A549 (cell line): ENCODE results near the gene TPSAB1. TPM values are rescaled to one million over a fixed set of nuclear protein-coding genes. Genes with fewer than 3 reads are reported as not detected.

ENCODE experiments used
- ATAC-seq, 2 experiments: fragments of 200-7000 bp in 1 of 2; fragments of >200 bp in 1 of 2; cut with Nextera tagmentation in 1 of 2; cut with Tn5 transposase in 1 of 2; 3 replicates each; pipeline versions ENCODE4 v1.8.0 to v1.9.1; 2018 to 2020; ENCODE audit warnings: mild to moderate bottlenecking in 1 of 2, moderate library complexity in 1 of 2
- CTCF ChIA-PET: fragments of 300-600 bp; sonication (Branson Sonifier 250); formaldehyde crosslinking; extraction: SDS; loops from one replicate; lab custom pipeline; 2021; ENCODE audit warnings: antibody characterized with exemption, inconsistent platforms; lab: Yijun Ruan, JAX
- POLR2A ChIA-PET: fragments of 350-600 bp; formaldehyde crosslinking; extraction: SDS; loops from one replicate; lab custom pipeline; 2021; ENCODE audit warnings: antibody characterized with exemption, inconsistent platforms; lab: Yijun Ruan, JAX
- DNase-seq, 2 experiments: peaks; one replicate each; pipeline versions ENCODE4 v3.0.0 to v3.0.0-alpha.2; 2011 to 2016; ENCODE audit warnings: low read depth in 1 of 2, low spot score in 1 of 2
- FAIRE-seq: peaks from 2 replicates; lab custom pipeline; 2011; peaks lifted over from hg19 to GRCh38; lab: Jason Lieb, UNC
- H3K27ac ChIP-seq, 2 experiments: fragments of >200 bp; sonication (Bioruptor Twin); formaldehyde crosslinking; 3 replicates each; pipeline ENCODE4 v1.5.1; 2016 to 2017
- H3K4me1 ChIP-seq: fragments of >200 bp; sonication (Bioruptor Twin); formaldehyde crosslinking; 3 replicates; pipeline ENCODE4 v1.6.1; 2016
- H3K4me2 ChIP-seq: fragments of >200 bp; sonication (Bioruptor Twin); formaldehyde crosslinking; 3 replicates; pipeline ENCODE4 v1.6.1; 2016
- H3K4me3 ChIP-seq: fragments of >200 bp; sonication (Bioruptor Twin); formaldehyde crosslinking; 3 replicates; pipeline ENCODE4 v1.5.1; 2016
- H3K9me3 ChIP-seq: fragments of >200 bp; sonication (Bioruptor Twin); formaldehyde crosslinking; 3 replicates; pipeline ENCODE4 v1.6.1; 2016
- BHLHE40 ChIP-seq: IDR thresholded peaks from 2 replicates; pipeline ENCODE4 v1.6.1; 2012; ENCODE audit warnings: low read depth, low read length, inconsistent platforms
- CEBPB ChIP-seq, 2 experiments: fragments of >200 bp in 1 of 2; sonication (Bioruptor Twin) in 1 of 2; formaldehyde crosslinking in 1 of 2; IDR thresholded peaks; 2 replicates each; pipeline ENCODE4 v1.6.1; 2012 to 2016
- CHD4 ChIP-seq: fragments of 200-600 bp; sonication (generic); IDR thresholded peaks from 2 replicates; pipeline ENCODE4 v1.6.1; 2016; ENCODE audit warnings: antibody characterized with exemption, mild to moderate bottlenecking, borderline replicate concordance
- EHMT2 ChIP-seq: fragments of 200-600 bp; sonication (generic); IDR thresholded peaks from 2 replicates; pipeline ENCODE4 v1.6.1; 2016; ENCODE audit warnings: antibody characterized with exemption, low read depth, mild to moderate bottlenecking, moderate library complexity
- FOSL2 ChIP-seq, 2 experiments: fragments of 450-650 bp in 1 of 2; fragments of >200 bp in 1 of 2; sonication (Bioruptor Twin) in 1 of 2; formaldehyde crosslinking; IDR thresholded peaks; 2 replicates each; pipeline versions ENCODE4 v1.5.0 to v1.6.1; 2016 to 2020; ENCODE audit warnings: mild to moderate bottlenecking in 1 of 2, moderate library complexity in 1 of 2
- GATA3 ChIP-seq: IDR thresholded peaks from 2 replicates; pipeline ENCODE4 v1.6.1; 2012; ENCODE audit warnings: borderline replicate concordance
- HDAC2 ChIP-seq: fragments of 200-600 bp; sonication (generic); IDR thresholded peaks from 2 replicates; pipeline ENCODE4 v1.6.1; 2016
- HEYL ChIP-seq: fragments of 250-450 bp; sonication (Bioruptor Pico); IDR thresholded peaks from 2 replicates; pipeline ENCODE4 v1.8.0; 2021; ENCODE audit warnings: mild to moderate bottlenecking, moderate library complexity
- HOXA7 ChIP-seq: fragments of 250-450 bp; sonication (Bioruptor Pico); IDR thresholded peaks from 2 replicates; pipeline ENCODE4 v1.5.0; 2020; ENCODE audit warnings: mild to moderate bottlenecking, moderate library complexity
- JUNB ChIP-seq: fragments of >200 bp; sonication (Bioruptor Twin); formaldehyde crosslinking; IDR thresholded peaks from 2 replicates; pipeline ENCODE4 v1.6.1; 2016
- KDM5A ChIP-seq: fragments of 200-600 bp; sonication (generic); IDR thresholded peaks from 2 replicates; pipeline ENCODE4 v1.6.1; 2016; ENCODE audit warnings: antibody characterized with exemption, mild to moderate bottlenecking
- MAFK ChIP-seq: fragments of 450-650 bp; IDR thresholded peaks from 2 replicates; pipeline ENCODE4 v1.6.1; 2014; ENCODE audit not compliant: partially characterized antibody
- MAZ ChIP-seq: fragments of 150-350 bp; IDR thresholded peaks from 2 replicates; pipeline ENCODE4 v1.6.1; 2014; ENCODE audit warnings: antibody characterized with exemption, low read depth, low read length, borderline replicate concordance
- MYC ChIP-seq: IDR thresholded peaks from 2 replicates; pipeline ENCODE4 v1.6.1; 2012; ENCODE audit warnings: mild to moderate bottlenecking, inconsistent platforms, low read length, improper control_type of control experiment, borderline replicate concordance
- POLR2AphosphoS2 ChIP-seq: conservative IDR thresholded peaks from 2 replicates; pipeline ENCODE4 v1.6.1; 2012; ENCODE audit warnings: low read length, improper control_type of control experiment, inconsistent platforms
- RCOR1 ChIP-seq: fragments of 150-350 bp; IDR thresholded peaks from 2 replicates; pipeline ENCODE4 v1.6.1; 2014; ENCODE audit warnings: antibody characterized with exemption, low read length, low read depth
- RNF2 ChIP-seq: fragments of 200-600 bp; sonication (generic); IDR thresholded peaks from 2 replicates; pipeline ENCODE4 v1.6.1; 2016; ENCODE audit warnings: low read depth, mild to moderate bottlenecking, antibody characterized with exemption, moderate library complexity, borderline replicate concordance
- SMC3 ChIP-seq: fragments of >200 bp; sonication (Bioruptor Twin); formaldehyde crosslinking; IDR thresholded peaks from 3 replicates; pipeline ENCODE4 v1.6.1; 2018; ENCODE audit warnings: inconsistent platforms
- TP53 ChIP-seq: fragments of 250-450 bp; sonication (Bioruptor Pico); IDR thresholded peaks from 2 replicates; pipeline ENCODE4 v1.5.0; 2021; ENCODE audit warnings: mild to moderate bottlenecking, moderate library complexity
- ZC3H11A ChIP-seq: fragments of 450-650 bp; IDR thresholded peaks from 2 replicates; pipeline ENCODE4 v1.6.1; 2014; ENCODE audit warnings: antibody characterized with exemption, mild to moderate bottlenecking
- ZNF302 ChIP-seq: fragments of 250-450 bp; sonication (Bioruptor Pico); IDR thresholded peaks from 2 replicates; pipeline ENCODE4 v1.9.0; 2021; ENCODE audit warnings: inconsistent platforms, mild to moderate bottlenecking, moderate library complexity
- WGBS: methylation state at CpG from one replicate; pipeline ENCODE4 v1.1.6; 2017; ENCODE audit errors: missing lambda C conversion rate; 5-methylcytosine and 5-hydroxymethylcytosine counted together
- polyA plus RNA-seq, 4 experiments: library from polyadenylated mRNA; depleted of rRNA in 3 of 4; stranded (reverse); fragments of >200 nt; fragmentation: RNase III in 1 of 4; extraction: RNeasy Plus Mini Kit Qiagen cat#74134 plus additional on column Dnase treatment in 1 of 4; gene quantifications; 2 replicates in 3 of 4; 3 replicates in 1 of 4; pipeline ENCODE4 v1.2.3, GENCODE V29; 2011 to 2017
- TF ChIP-seq, protein P1 (sequence below): fragments of 150-350 bp; IDR thresholded peaks from 2 replicates; pipeline ENCODE4 v1.6.1; 2014; ENCODE audit warnings: low read depth, mild to moderate bottlenecking, low read length
- TF ChIP-seq, protein P2 (sequence below): fragments of 250-450 bp; sonication (Bioruptor Pico); IDR thresholded peaks from 2 replicates; pipeline ENCODE4 v1.5.0; 2021; ENCODE audit warnings: mild to moderate bottlenecking, moderate library complexity, borderline replicate concordance
- TF ChIP-seq, protein P3 (sequence below): IDR thresholded peaks from 2 replicates; pipeline ENCODE4 v1.6.1; 2012
- TF ChIP-seq, protein P4 (sequence below): fragments of >200 bp; sonication (Bioruptor Twin); formaldehyde crosslinking; IDR thresholded peaks from 3 replicates; pipeline ENCODE4 v1.6.1; 2016
- TF ChIP-seq, protein P5 (sequence below): fragments of 450-650 bp; IDR thresholded peaks from 2 replicates; pipeline ENCODE4 v1.6.1; 2014; ENCODE audit warnings: antibody characterized with exemption

Gene TPSAB1
- polyA plus RNA-seq, 2 of the 4 experiments (the other 2 are of a cell fraction): not detected

DNA sequence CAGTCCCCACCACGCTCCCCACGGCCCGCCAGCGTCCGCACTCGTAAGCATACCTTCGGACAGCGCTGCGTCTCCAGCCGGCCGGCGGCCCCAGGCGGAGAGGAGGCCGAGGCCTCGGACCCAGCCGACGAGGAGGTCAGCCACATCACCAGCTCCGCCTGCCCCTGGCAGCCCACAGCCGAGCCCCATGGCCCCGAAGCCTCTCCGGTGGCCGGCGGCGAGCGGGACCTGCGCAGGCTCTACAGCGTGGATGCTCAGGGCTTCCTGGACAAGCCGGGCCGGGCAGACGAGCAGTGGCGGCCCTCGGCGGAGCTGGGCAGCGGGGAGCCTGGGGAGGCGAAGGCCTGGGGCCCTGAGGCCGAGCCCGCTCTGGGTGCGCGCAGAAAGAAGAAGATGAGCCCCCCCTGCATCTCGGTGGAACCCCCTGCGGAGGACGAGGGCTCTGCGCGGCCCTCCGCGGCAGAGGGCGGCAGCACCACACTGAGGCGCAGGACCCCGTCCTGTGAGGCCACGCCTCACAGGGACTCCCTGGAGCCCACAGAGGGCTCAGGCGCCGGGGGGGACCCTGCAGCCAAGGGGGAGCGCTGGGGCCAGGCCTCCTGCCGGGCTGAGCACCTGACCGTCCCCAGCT, 20.3 kb upstream of the TPSAB1 start:
- TF ChIP-seq ZNF302 (CRISPR knock-in tag) (no peak), EHMT2 (no peak), SMC3 (no peak), RNF2 (no peak), POLR2AphosphoS2 (no peak), CEBPB (IDR thresholded peaks at IDR 0.05) (no peak), TP53 (CRISPR knock-in tag) (no peak), MYC (no peak), KDM5A (no peak), RCOR1 (no peak), ZC3H11A (no peak)
- TF ChIP-seq, protein P1, sequence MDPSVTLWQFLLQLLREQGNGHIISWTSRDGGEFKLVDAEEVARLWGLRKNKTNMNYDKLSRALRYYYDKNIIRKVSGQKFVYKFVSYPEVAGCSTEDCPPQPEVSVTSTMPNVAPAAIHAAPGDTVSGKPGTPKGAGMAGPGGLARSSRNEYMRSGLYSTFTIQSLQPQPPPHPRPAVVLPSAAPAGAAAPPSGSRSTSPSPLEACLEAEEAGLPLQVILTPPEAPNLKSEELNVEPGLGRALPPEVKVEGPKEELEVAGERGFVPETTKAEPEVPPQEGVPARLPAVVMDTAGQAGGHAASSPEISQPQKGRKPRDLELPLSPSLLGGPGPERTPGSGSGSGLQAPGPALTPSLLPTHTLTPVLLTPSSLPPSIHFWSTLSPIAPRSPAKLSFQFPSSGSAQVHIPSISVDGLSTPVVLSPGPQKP: no peak
- TF ChIP-seq, protein P2, sequence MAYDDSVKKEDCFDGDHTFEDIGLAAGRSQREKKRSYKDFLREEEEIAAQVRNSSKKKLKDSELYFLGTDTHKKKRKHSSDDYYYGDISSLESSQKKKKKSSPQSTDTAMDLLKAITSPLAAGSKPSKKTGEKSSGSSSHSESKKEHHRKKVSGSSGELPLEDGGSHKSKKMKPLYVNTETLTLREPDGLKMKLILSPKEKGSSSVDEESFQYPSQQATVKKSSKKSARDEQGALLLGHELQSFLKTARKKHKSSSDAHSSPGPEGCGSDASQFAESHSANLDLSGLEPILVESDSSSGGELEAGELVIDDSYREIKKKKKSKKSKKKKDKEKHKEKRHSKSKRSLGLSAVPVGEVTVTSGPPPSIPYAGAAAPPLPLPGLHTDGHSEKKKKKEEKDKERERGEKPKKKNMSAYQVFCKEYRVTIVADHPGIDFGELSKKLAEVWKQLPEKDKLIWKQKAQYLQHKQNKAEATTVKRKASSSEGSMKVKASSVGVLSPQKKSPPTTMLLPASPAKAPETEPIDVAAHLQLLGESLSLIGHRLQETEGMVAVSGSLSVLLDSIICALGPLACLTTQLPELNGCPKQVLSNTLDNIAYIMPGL (CRISPR knock-in tag): no peak
- TF ChIP-seq, protein P3, sequence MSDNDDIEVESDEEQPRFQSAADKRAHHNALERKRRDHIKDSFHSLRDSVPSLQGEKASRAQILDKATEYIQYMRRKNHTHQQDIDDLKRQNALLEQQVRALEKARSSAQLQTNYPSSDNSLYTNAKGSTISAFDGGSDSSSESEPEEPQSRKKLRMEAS: no peak
- Histone ChIP-seq H3K4me2 (no peak overlapping the region), H3K9me3 (no peaks in the 10 kb centered on the region), H3K27ac (no peak overlapping the region), H3K4me3 (no peak overlapping the region), H3K4me1 (peaks cover 10% of the 10 kb centered on the region)
- WGBS: 94% methylated on average over 39 of the region's 55 CpGs
- no peak for ATAC-seq
- FAIRE-seq: no peak
- DNase-seq: no peak
- ChIA-PET POLR2A (no interaction called here), CTCF (interaction anchor here (1.7 kb wide), 1 partner anchor 26 kb away, joined by 5 read pairs; no protein-coding TSS in a partner anchor)

DNA sequence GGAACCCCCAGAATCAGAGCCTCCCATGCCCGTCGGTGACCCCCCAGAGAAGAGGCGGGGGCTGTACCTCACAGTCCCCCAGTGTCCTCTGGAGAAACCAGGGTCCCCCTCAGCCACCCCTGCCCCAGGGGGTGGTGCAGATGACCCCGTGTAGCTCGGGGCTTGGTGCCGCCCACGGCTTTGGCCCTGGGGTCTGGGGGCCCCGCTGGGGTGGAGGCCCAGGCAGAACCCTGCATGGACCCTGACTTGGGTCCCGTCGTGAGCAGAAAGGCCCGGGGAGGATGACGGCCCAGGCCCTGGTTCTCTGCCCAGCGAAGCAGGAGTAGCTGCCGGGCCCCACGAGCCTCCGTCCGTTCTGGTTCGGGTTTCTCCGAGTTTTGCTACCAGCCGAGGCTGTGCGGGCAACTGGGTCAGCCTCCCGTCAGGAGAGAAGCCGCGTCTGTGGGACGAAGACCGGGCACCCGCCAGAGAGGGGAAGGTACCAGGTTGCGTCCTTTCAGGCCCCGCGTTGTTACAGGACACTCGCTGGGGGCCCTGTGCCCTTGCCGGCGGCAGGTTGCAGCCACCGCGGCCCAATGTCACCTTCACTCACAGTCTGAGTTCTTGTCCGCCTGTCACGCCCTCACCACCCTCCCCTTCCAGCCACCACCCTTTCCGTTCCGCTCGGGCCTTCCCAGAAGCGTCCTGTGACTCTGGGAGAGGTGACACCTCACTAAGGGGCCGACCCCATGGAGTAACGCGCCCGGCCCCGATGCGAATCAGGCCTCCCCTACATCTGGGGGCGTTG, 19.5 kb upstream of the TPSAB1 start:
- FAIRE-seq (no peak), ATAC-seq (no peak), DNase-seq (no peak)
- Histone ChIP-seq H3K27ac (no peak overlapping the region), H3K4me2 (no peak overlapping the region), H3K9me3 (no peaks in the 10 kb centered on the region), H3K4me3 (no peak overlapping the region), H3K4me1 (peaks cover 19% of the 10 kb centered on the region)
- POLR2A ChIA-PET: no interaction called here
- TF ChIP-seq BHLHE40: no peak
- TF ChIP-seq, protein P4, sequence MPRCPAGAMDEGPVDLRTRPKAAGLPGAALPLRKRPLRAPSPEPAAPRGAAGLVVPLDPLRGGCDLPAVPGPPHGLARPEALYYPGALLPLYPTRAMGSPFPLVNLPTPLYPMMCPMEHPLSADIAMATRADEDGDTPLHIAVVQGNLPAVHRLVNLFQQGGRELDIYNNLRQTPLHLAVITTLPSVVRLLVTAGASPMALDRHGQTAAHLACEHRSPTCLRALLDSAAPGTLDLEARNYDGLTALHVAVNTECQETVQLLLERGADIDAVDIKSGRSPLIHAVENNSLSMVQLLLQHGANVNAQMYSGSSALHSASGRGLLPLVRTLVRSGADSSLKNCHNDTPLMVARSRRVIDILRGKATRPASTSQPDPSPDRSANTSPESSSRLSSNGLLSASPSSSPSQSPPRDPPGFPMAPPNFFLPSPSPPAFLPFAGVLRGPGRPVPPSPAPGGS: no peak
- TF ChIP-seq HOXA7 (CRISPR knock-in tag): no peak
- TF ChIP-seq MAFK: no peak
- TF ChIP-seq HEYL (CRISPR knock-in tag): no peak
- no peak for TF ChIP-seq CHD4
- no peak for TF ChIP-seq KDM5A
- no peak for TF ChIP-seq JUNB
- no peak for TF ChIP-seq MAZ
- TF ChIP-seq FOSL2 (IDR thresholded peaks at IDR 0.05): no peak
- no peak for TF ChIP-seq FOSL2 (CRISPR knock-in tag; IDR thresholded peaks at IDR 0.05)
- TF ChIP-seq, protein P1: no peak
- TF ChIP-seq, protein P5, sequence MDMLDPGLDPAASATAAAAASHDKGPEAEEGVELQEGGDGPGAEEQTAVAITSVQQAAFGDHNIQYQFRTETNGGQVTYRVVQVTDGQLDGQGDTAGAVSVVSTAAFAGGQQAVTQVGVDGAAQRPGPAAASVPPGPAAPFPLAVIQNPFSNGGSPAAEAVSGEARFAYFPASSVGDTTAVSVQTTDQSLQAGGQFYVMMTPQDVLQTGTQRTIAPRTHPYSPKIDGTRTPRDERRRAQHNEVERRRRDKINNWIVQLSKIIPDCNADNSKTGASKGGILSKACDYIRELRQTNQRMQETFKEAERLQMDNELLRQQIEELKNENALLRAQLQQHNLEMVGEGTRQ: no peak
- TF ChIP-seq, protein P3: no peak
- no peak for TF ChIP-seq GATA3
- TF ChIP-seq, protein P2 (CRISPR knock-in tag): no peak
- TF ChIP-seq HDAC2: no peak
- no peak for TF ChIP-seq ZNF302 (CRISPR knock-in tag)
- CTCF ChIA-PET: interaction anchor here (1.1 to 1.7 kb wide), 2 partner anchors 27 to 142 kb away, joined by 3 to 5 read pairs; no protein-coding TSS in a partner anchor
- 92% methylated on average over 41 of the region's 48 CpGs for WGBS
